Osteocyte (in vitro differentiated cells): ENCODE data around the gene CD33. TPM values are rescaled to one million over a fixed set of nuclear protein-coding genes. Genes with fewer than 3 reads are reported as not detected.

Source experiments
- DNase-seq: peaks from one replicate; pipeline ENCODE4 v3.0.0; 2021; ENCODE audit warnings: mixed read lengths; ENCODE audit not compliant: unreplicated experiment; ENCODE audit errors: extremely low spot score
- H3K27ac Mint-ChIP-seq: one replicate; pipeline ENCODE4 v1.8.0; 2021; ENCODE audit warnings: mild to moderate bottlenecking, mixed read lengths; ENCODE audit not compliant: unreplicated experiment
- H3K27me3 Mint-ChIP-seq: one replicate; pipeline ENCODE4 v1.8.0; 2021; ENCODE audit warnings: mixed read lengths; ENCODE audit not compliant: unreplicated experiment
- H3K36me3 Mint-ChIP-seq: one replicate; pipeline ENCODE4 v1.8.0; 2021; ENCODE audit warnings: mixed read lengths; ENCODE audit not compliant: unreplicated experiment
- H3K4me1 Mint-ChIP-seq: one replicate; pipeline ENCODE4 v1.8.0; 2021; ENCODE audit warnings: mixed read lengths; ENCODE audit not compliant: unreplicated experiment
- H3K4me3 Mint-ChIP-seq: one replicate; pipeline ENCODE4 v1.8.0; 2021; ENCODE audit warnings: mild to moderate bottlenecking, moderate library complexity, mixed read lengths; ENCODE audit not compliant: unreplicated experiment
- H3K9me3 Mint-ChIP-seq: one replicate; pipeline ENCODE4 v1.8.0; 2021; ENCODE audit warnings: mixed read lengths; ENCODE audit not compliant: unreplicated experiment
- total RNA-seq: library from RNA; stranded (reverse); gene quantifications from 2 replicates; pipeline ENCODE4 v1.2.1, GENCODE V29; 2021
- TF ChIP-seq, protein P1 (sequence below): fragments of 200-600 bp; sonication (generic); IDR thresholded peaks from 2 replicates; pipeline ENCODE4 v1.5.0; 2021; ENCODE audit warnings: antibody characterized with exemption, mild to moderate bottlenecking, moderate library complexity

CD33 gene
- total RNA-seq, 1 donor from 2014 or later = not detected

DNA sequence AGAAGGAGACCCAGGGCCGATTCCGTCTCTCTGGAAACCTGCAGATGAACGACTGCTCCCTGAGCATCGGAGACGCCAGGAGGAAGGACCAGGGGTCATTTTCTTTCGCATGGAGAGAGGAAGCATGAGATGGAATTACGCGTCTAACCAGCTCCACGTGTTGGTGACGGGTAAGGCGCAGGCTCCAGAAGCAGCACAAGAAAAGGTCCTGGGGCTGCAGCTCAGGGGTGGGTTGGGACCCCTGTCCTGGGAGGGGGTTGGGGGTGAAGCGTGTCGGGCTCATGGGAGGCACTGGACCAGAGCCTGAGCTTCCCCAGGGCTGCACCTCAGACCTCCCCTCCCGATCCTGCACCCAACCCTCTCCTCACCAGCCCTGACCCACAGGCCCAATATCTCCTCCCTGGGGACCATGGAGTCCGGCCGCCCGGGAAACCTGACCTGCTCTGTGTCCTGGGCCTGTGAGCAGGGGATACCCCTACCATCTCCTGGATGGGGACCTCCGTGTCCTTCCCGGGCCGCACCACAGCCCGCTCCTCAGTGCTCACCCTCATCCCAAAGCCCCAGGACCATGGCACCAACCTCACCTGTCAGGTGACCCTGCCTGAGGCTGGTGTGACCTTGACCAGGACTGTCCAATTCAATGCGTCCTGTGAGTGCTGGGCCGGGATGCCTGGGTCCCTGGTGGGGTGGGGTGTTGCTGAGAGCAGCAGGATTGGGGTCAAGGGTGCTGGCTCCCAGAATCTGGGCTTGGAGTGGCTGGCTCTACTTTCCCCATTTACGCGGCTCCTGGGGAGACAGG, 39.6 kb upstream of the CD33 start:
- TF ChIP-seq, protein P1, sequence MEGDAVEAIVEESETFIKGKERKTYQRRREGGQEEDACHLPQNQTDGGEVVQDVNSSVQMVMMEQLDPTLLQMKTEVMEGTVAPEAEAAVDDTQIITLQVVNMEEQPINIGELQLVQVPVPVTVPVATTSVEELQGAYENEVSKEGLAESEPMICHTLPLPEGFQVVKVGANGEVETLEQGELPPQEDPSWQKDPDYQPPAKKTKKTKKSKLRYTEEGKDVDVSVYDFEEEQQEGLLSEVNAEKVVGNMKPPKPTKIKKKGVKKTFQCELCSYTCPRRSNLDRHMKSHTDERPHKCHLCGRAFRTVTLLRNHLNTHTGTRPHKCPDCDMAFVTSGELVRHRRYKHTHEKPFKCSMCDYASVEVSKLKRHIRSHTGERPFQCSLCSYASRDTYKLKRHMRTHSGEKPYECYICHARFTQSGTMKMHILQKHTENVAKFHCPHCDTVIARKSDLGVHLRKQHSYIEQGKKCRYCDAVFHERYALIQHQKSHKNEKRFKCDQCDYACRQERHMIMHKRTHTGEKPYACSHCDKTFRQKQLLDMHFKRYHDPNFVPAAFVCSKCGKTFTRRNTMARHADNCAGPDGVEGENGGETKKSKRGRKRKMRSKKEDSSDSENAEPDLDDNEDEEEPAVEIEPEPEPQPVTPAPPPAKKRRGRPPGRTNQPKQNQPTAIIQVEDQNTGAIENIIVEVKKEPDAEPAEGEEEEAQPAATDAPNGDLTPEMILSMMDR = no peak

DNA sequence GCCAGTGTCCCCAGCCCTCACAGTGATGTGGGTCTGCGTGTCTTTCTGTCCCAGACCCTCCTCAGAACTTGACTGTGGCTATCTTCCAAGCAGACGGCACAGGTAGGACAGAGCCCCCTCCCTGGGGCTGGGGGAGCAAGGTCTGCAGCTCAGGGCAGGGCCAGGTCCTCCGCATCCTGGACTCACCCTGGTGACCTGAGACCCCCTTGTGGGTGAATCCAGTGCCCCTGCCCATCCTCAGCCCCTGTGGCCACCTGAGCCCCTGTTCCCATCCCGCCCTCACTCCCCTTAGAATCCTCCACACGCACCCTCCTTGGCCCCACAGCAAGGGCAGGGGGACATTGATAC, 39.0 kb upstream of the CD33 start:
- DNase-seq = peak; percentile 78
- H3K27ac Mint-ChIP-seq = no peak overlapping the region
- no peaks in the 10 kb centered on the region for H3K4me1 Mint-ChIP-seq
- no peaks in the 10 kb centered on the region for H3K27me3 Mint-ChIP-seq
- H3K9me3 Mint-ChIP-seq = no peaks in the 10 kb centered on the region
- no peaks in the 10 kb centered on the region for H3K36me3 Mint-ChIP-seq
- H3K4me3 Mint-ChIP-seq = no peak overlapping the region
- TF ChIP-seq, protein P1 = no peak

More for the DNA sequence above, 39.6 kb upstream of the CD33 start:
- peak; percentile 82 for DNase-seq
- no peak overlapping the region for H3K4me3 Mint-ChIP-seq
- H3K9me3 Mint-ChIP-seq = no peaks in the 10 kb centered on the region
- H3K27me3 Mint-ChIP-seq = no peaks in the 10 kb centered on the region
- H3K27ac Mint-ChIP-seq = no peak overlapping the region
- H3K36me3 Mint-ChIP-seq = no peaks in the 10 kb centered on the region
- H3K4me1 Mint-ChIP-seq = no peaks in the 10 kb centered on the region

DNA sequence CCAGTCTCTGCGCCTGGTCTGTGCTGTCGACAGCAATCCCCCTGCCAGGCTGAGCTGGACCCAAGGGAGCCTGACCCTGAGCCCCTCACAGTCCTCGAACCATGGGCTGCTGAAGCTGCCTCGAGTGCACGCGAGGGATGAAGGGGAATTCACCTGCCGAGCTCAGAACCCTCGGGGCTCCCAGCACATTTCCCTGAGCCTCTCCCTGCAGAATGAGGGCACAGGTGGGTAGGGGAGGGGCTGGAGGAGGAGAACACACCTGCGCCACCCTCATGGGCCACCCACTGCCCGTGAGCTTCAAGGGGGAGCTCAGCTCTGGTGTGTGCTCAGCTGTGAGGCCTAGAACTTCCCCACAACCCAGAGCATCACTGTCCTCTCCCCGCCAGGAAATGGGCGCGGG, 38.6 kb upstream of the CD33 start:
- H3K36me3 Mint-ChIP-seq = no peaks in the 10 kb centered on the region
- H3K27ac Mint-ChIP-seq = no peak overlapping the region
- TF ChIP-seq, protein P1 = no peak
- H3K4me3 Mint-ChIP-seq = no peak overlapping the region
- no peaks in the 10 kb centered on the region for H3K4me1 Mint-ChIP-seq
- peak; percentile 78 for DNase-seq
- no peaks in the 10 kb centered on the region for H3K9me3 Mint-ChIP-seq
- H3K27me3 Mint-ChIP-seq = no peaks in the 10 kb centered on the region

DNA sequence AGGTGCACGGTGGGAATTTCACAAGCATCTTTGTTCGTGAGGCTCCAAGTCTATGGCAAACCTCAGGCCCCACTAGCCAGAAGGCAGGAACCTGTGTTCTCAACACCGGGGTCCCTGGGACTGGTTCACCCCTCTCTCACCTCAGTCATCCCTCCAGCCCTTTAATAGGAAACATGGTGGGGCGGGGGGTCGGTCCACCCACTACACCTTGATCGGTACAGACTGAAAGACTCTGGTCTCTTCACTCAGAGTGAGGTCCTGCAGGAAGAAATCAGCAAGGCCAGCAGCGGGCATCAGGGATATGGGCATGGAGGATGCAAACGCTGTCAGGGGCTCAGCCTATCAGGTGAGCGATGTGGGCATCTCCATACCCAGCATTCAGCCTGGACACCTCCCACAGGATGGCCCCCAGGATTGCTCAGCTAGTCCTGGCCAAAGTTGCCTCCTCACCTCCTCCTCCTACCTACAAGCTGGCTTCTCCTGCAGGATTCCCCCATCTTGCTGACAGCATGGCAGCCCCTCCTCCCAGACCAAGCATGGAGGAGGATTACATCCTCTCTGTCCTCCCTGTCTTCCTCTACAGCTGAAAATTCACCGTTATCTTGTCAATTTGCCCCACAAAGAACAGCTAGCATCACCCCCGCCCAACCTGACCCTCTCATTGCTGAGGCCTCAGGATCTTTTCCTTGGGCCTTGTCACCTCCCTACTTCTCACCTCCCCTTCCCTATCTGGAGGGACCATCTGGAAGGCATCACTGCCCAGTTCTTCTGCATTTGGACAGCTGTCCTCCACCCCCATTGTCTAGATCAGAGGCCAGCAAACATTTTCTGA, 37.3 kb upstream of the CD33 start:
- Mint-ChIP-seq H3K27me3 (no peaks in the 10 kb centered on the region), H3K27ac (no peak overlapping the region), H3K4me1 (no peaks in the 10 kb centered on the region), H3K9me3 (no peaks in the 10 kb centered on the region), H3K4me3 (no peak overlapping the region), H3K36me3 (no peaks in the 10 kb centered on the region)
- peak; percentile 79 for DNase-seq
- TF ChIP-seq, protein P1 = no peak

DNA sequence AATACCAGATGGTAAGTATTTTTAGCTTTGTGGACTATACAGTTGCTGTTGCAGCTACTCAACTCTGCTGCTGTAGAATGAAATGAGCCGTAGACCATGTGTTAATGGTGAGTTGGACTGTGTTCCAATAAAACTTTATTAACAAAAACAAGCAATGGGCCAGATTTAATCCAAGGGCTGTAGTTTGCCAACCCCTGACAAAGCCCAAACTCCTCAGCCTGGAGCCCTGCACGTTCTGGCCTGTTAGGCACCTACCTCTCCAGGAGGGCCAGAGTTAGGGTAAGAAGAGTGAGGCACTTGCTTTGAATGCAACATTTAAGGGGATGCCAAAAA, 36.7 kb upstream of the CD33 start:
- Mint-ChIP-seq H3K27me3 (no peaks in the 10 kb centered on the region), H3K4me3 (no peak overlapping the region), H3K4me1 (no peaks in the 10 kb centered on the region), H3K27ac (no peak overlapping the region), H3K9me3 (no peaks in the 10 kb centered on the region), H3K36me3 (no peaks in the 10 kb centered on the region)
- TF ChIP-seq, protein P1 = no peak
- peak; percentile 8 for DNase-seq
